Measurements from ENCODE around the gene SSBP3. TPM values are rescaled to one million over a fixed set of nuclear protein-coding genes. Genes with fewer than 3 reads are reported as not detected.
"Not testable (repeated sequence)": the region's sequence is repeated elsewhere in the genome, so short reads cannot be mapped to it uniquely, and the experiment has no call there.

Gene SSBP3
- total RNA-seq, 2 experiments from 2014 or later = 62.2 to 63.2 TPM

- CTCF ChIA-PET = no interaction called here
- POLR2A ChIA-PET = interaction anchor here (0.6 kb wide), 1 partner anchor 8 kb away, joined by 3 read pairs; no protein-coding TSS in a partner anchor
These were observed 7.1 kb downstream of the SSBP3 start for GRCh38 chr1:54398963-54399528.

- ChIA-PET POLR2A (interaction anchor here (0.6 kb wide), 1 partner anchor 166 kb away, joined by 6 read pairs; no protein-coding TSS in a partner anchor), CTCF (interaction anchor here (1.4 kb wide), 1 partner anchor 9 kb away, joined by 3 read pairs; no protein-coding TSS in a partner anchor)
These were observed 8.2 kb downstream of the SSBP3 start for GRCh38 chr1:54397980-54398379.

- POLR2A ChIA-PET = no interaction called here
These were observed 9.1 kb downstream of the SSBP3 start for GRCh38 chr1:54397090-54397591.

GRCh38 chr1:54396261-54396933, 9.8 kb downstream of the SSBP3 start:
- POLR2A ChIA-PET = interaction anchor here (0.7 kb wide), 1 partner anchor 739 kb away, joined by 3 read pairs; no protein-coding TSS in a partner anchor
- CTCF ChIA-PET = interaction anchor here (0.7 to 1.4 kb wide), 2 partner anchors 11 to 22 kb away, joined by 3 read pairs; no protein-coding TSS in a partner anchor

More at GRCh38 chr1:54397090-54397591, 9.1 kb downstream of the SSBP3 start:
- CTCF ChIA-PET = interaction anchor here (1.4 kb wide), 1 partner anchor 10 kb away, joined by 3 read pairs; no protein-coding TSS in a partner anchor

- ChIA-PET POLR2A (no interaction called here), CTCF (no interaction called here)
These were observed 10.8 kb downstream of the SSBP3 start for GRCh38 chr1:54395281-54395934.

GRCh38 chr1:54394104-54394503, 12.1 kb downstream of the SSBP3 start:
- POLR2A ChIA-PET = no interaction called here
- CTCF ChIA-PET = interaction anchor here (0.6 kb wide), 1 partner anchor 18 kb away, joined by 3 read pairs; no protein-coding TSS in a partner anchor

- ChIA-PET POLR2A (no interaction called here), CTCF (no interaction called here)
These were observed 13.8 kb downstream of the SSBP3 start for GRCh38 chr1:54392401-54392800.

- ChIA-PET CTCF (no interaction called here), POLR2A (no interaction called here)
These were observed 14.6 kb downstream of the SSBP3 start for GRCh38 chr1:54391450-54392209.

GRCh38 chr1:54390655-54391054, 15.5 kb downstream of the SSBP3 start:
- CTCF ChIA-PET = no interaction called here
- POLR2A ChIA-PET = no interaction called here

- CTCF ChIA-PET, POLR2A ChIA-PET: not testable (repeated sequence)
These were observed 16.6 kb downstream of the SSBP3 start for GRCh38 chr1:54389608-54390007.

- POLR2A ChIA-PET = no interaction called here
- CTCF ChIA-PET = no interaction called here
These were observed 18.8 kb downstream of the SSBP3 start for GRCh38 chr1:54387419-54387818.

- POLR2A ChIA-PET = no interaction called here
These were observed 20.5 kb downstream of the SSBP3 start for GRCh38 chr1:54385727-54386022.

GRCh38 chr1:54384918-54385726, 21.1 kb downstream of the SSBP3 start:
- ChIA-PET CTCF (interaction anchor here (0.7 kb wide), 1 partner anchor 104 kb away, joined by 3 read pairs; no protein-coding TSS in a partner anchor), POLR2A (no interaction called here)

More at GRCh38 chr1:54385727-54386022, 20.5 kb downstream of the SSBP3 start:
- CTCF ChIA-PET = no interaction called here

- ChIA-PET CTCF (interaction anchor here (0.7 kb wide), 1 partner anchor 105 kb away, joined by 3 read pairs; no protein-coding TSS in a partner anchor), POLR2A (no interaction called here)
These were observed 21.7 kb downstream of the SSBP3 start for GRCh38 chr1:54384471-54384870.

- ChIA-PET POLR2A (no interaction called here), CTCF (interaction anchor here (1.7 kb wide), 1 partner anchor 108 kb away, joined by 3 read pairs; no protein-coding TSS in a partner anchor)
These were observed 24.7 kb downstream of the SSBP3 start for GRCh38 chr1:54381524-54381923.

GRCh38 chr1:54380290-54380882, 25.8 kb downstream of the SSBP3 start:
- POLR2A ChIA-PET = no interaction called here
- CTCF ChIA-PET = interaction anchor here (1.7 kb wide), 1 partner anchor 109 kb away, joined by 3 read pairs; no protein-coding TSS in a partner anchor

GRCh38 chr1:54379555-54380289, 26.5 kb downstream of the SSBP3 start:
- CTCF ChIA-PET = interaction anchor here (1.7 kb wide), 1 partner anchor 110 kb away, joined by 3 read pairs; no protein-coding TSS in a partner anchor
- POLR2A ChIA-PET = no interaction called here
